Natural killer cell (primary cell): ENCODE measurements around the gene C1orf21. TPM values are rescaled to one million over a fixed set of nuclear protein-coding genes. Genes with fewer than 3 reads are reported as not detected.
A peak's percentile ranks its signal among the peaks of the same experiment; 100 is the strongest.

ENCODE experiments used
- ATAC-seq, 3 donors: fragments of 150-1000 bp in 2 of 3; fragments of 200-7000 bp in 1 of 3; cut with Tn5 transposase; 1 replicate in 1 of 3; 2 replicates in 2 of 3; pipeline ENCODE4 v1.10.0; 2021; ENCODE audit warnings: mild to moderate bottlenecking in 2 of 3, moderate library complexity in 2 of 3
- DNase-seq, 2 donors: peaks; one replicate each; pipeline versions ENCODE4 v3.0.0 to v3.0.0-alpha.2; 2013 to 2021; ENCODE audit warnings: mixed read lengths in 1 of 2
- H3K27ac ChIP-seq: one replicate; pipeline ENCODE4 v1.5.1; 2013; ENCODE audit warnings: mild to moderate bottlenecking, low read length
- H3K27me3 ChIP-seq: one replicate; pipeline ENCODE4 v1.6.1; 2013; ENCODE audit warnings: low read length; ENCODE audit not compliant: control insufficient read depth, insufficient read depth
- H3K36me3 ChIP-seq: one replicate; pipeline ENCODE4 v1.6.1; 2013; ENCODE audit warnings: low read length; ENCODE audit not compliant: control insufficient read depth, insufficient read depth
- H3K4me1 ChIP-seq: one replicate; pipeline ENCODE4 v1.6.1; 2013; ENCODE audit warnings: low read length; ENCODE audit not compliant: control insufficient read depth, insufficient read depth
- H3K4me3 ChIP-seq: one replicate; pipeline ENCODE4 v1.5.1; 2013; ENCODE audit warnings: low read length
- H3K9me3 ChIP-seq: one replicate; pipeline ENCODE4 v1.6.1; 2013; ENCODE audit warnings: low read length; ENCODE audit not compliant: control insufficient read depth, insufficient read depth
- H3K27ac Mint-ChIP-seq, 2 donors: one replicate each; pipeline ENCODE4 v1.8.0; 2022; ENCODE audit warnings: mild to moderate bottlenecking in 2 of 2, mixed read lengths in 2 of 2, moderate library complexity in 1 of 2
- H3K27me3 Mint-ChIP-seq, 2 donors: one replicate each; pipeline ENCODE4 v1.8.0; 2022; ENCODE audit warnings: low read depth in 2 of 2, mixed read lengths in 2 of 2
- H3K36me3 Mint-ChIP-seq: one replicate; pipeline ENCODE4 v1.8.0; 2022; ENCODE audit warnings: mixed read lengths
- H3K4me1 Mint-ChIP-seq, 2 donors: one replicate each; pipeline ENCODE4 v1.8.0; 2022; ENCODE audit warnings: mixed read lengths in 2 of 2
- H3K4me3 Mint-ChIP-seq: one replicate; pipeline ENCODE4 v1.8.0; 2022; ENCODE audit warnings: mild to moderate bottlenecking, moderate library complexity, mixed read lengths
- H3K9me3 Mint-ChIP-seq, 2 donors: one replicate each; pipeline ENCODE4 v1.8.0; 2022; ENCODE audit warnings: mixed read lengths in 2 of 2
- WGBS: methylation state at CpG from one replicate; pipeline ENCODE4 v1.1.7; 2013; ENCODE audit warnings: missing lambda C conversion rate; ENCODE audit not compliant: insufficient coverage; 5-methylcytosine and 5-hydroxymethylcytosine counted together
- intact Hi-C: fragments of 100-400 bp; cut with micrococcal nuclease; formaldehyde crosslinking; loops from one replicate; pipeline ENCODE4 v1.14.2; 2022
- total RNA-seq, 4 donors: library from RNA; stranded (reverse); fragments of 120-200 nt in 1 of 4; gene quantifications; one replicate each; pipeline versions ENCODE4 v1.2.3 to v1.2.4, GENCODE V29; 2013 to 2022
- TF ChIP-seq, protein P1 (sequence below): fragments of 200-600 bp; IDR thresholded peaks from one replicate; pipeline ENCODE4 v1.8.0; 2022; ENCODE audit warnings: antibody characterized with exemption

C1orf21 gene
- total RNA-seq, 3 donors from 2014 or later (not counting 1 experiment from before 2014, with no cell fraction given) = 84.3 to 111 (median 88.3) TPM

- WGBS = 95% methylated on average over 7 of the region's 7 CpGs
- H3K27me3 Mint-ChIP-seq = no peaks in the 10 kb centered on the region
Observed at GRCh38 chr1:184425449-184426277, 38.8 kb downstream of the C1orf21 start.

GRCh38 chr1:184426278-184426674 lies 39.4 kb downstream of the C1orf21 start:
- Mint-ChIP-seq H3K27ac (peak overlapping the region; percentile 14 to 64), H3K27me3 (no peaks in the 10 kb centered on the region), H3K4me1 (peaks cover 70 to 76% of the 10 kb centered on the region in 2 donors), H3K36me3 (no peaks in the 10 kb centered on the region), H3K4me3 (no peak overlapping the region), H3K9me3 (no peaks in the 10 kb centered on the region)
- no peak overlapping the region for H3K4me3 ChIP-seq
- no peaks in the 10 kb centered on the region for H3K27me3 ChIP-seq
- H3K27ac ChIP-seq = no peak overlapping the region
- DNase-seq (no peak), ATAC-seq (no peak)
- H3K36me3 ChIP-seq = no peaks in the 10 kb centered on the region
- 96% methylated on average over 7 of the region's 7 CpGs for WGBS
- intact Hi-C loops = no loop called here
- peaks cover 5% of the 10 kb centered on the region for H3K4me1 ChIP-seq
- TF ChIP-seq, protein P1, sequence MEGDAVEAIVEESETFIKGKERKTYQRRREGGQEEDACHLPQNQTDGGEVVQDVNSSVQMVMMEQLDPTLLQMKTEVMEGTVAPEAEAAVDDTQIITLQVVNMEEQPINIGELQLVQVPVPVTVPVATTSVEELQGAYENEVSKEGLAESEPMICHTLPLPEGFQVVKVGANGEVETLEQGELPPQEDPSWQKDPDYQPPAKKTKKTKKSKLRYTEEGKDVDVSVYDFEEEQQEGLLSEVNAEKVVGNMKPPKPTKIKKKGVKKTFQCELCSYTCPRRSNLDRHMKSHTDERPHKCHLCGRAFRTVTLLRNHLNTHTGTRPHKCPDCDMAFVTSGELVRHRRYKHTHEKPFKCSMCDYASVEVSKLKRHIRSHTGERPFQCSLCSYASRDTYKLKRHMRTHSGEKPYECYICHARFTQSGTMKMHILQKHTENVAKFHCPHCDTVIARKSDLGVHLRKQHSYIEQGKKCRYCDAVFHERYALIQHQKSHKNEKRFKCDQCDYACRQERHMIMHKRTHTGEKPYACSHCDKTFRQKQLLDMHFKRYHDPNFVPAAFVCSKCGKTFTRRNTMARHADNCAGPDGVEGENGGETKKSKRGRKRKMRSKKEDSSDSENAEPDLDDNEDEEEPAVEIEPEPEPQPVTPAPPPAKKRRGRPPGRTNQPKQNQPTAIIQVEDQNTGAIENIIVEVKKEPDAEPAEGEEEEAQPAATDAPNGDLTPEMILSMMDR = no peak
- H3K9me3 ChIP-seq = no peaks in the 10 kb centered on the region

More at GRCh38 chr1:184425449-184426277, 38.8 kb downstream of the C1orf21 start:
- H3K36me3 ChIP-seq = no peaks in the 10 kb centered on the region
- H3K27ac ChIP-seq = no peak overlapping the region
- no peaks in the 10 kb centered on the region for H3K36me3 Mint-ChIP-seq
- H3K4me3 ChIP-seq = no peak overlapping the region
- H3K27ac Mint-ChIP-seq = peak overlapping the region; percentile 14 to 45
- no peaks in the 10 kb centered on the region for H3K27me3 ChIP-seq
- H3K9me3 ChIP-seq = no peaks in the 10 kb centered on the region
- TF ChIP-seq, protein P1 = no peak
- peaks cover 5% of the 10 kb centered on the region for H3K4me1 ChIP-seq
- DNase-seq (no peak), ATAC-seq (no peak)
- H3K9me3 Mint-ChIP-seq = no peaks in the 10 kb centered on the region
- intact Hi-C loops = no loop called here
- H3K4me3 Mint-ChIP-seq = no peak overlapping the region
- peaks cover 74 to 79% of the 10 kb centered on the region in 2 donors for H3K4me1 Mint-ChIP-seq

DNA sequence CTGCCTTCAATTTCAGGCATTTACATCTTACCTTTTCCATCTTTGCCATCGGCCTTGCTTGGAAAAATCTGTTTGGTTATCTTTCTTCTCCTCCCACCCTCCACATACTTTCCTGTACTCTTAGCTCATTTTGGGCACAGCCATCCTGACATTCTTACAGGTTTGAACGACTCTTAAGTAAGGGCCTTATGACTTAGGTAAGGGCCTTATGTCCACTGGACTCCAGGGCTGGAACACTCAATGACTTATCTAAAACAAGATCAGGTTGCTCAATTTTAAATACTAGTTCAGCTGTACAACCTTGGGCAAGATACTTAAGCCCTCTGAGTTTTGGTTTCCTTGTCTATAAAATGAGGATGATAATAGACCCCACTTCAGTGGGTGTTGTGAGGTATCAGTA lies 40.9 kb downstream of the C1orf21 start:
- no peak overlapping the region for H3K27ac ChIP-seq
- Mint-ChIP-seq H3K27me3 (no peaks in the 10 kb centered on the region), H3K4me3 (no peak overlapping the region), H3K27ac (peak overlapping the region; percentile 14 to 64), H3K4me1 (peaks cover 65 to 68% of the 10 kb centered on the region in 2 donors), H3K9me3 (no peaks in the 10 kb centered on the region), H3K36me3 (no peaks in the 10 kb centered on the region)
- ATAC-seq (no peak), DNase-seq (no peak)
- H3K9me3 ChIP-seq = no peaks in the 10 kb centered on the region
- no peak overlapping the region for H3K4me3 ChIP-seq
- peaks cover 5% of the 10 kb centered on the region for H3K4me1 ChIP-seq
- no peaks in the 10 kb centered on the region for H3K36me3 ChIP-seq
- H3K27me3 ChIP-seq = no peaks in the 10 kb centered on the region
- intact Hi-C loops = no loop called here
- TF ChIP-seq, protein P1 = no peak
- 90% methylated on average over 2 of the region's 2 CpGs for WGBS
